LNCaP clone FGC (cell line): Measurements from ENCODE around the gene G6PC2.
"Not testable (repeated sequence)": the region's sequence is repeated elsewhere in the genome, so short reads cannot be mapped to it uniquely, and the experiment has no call there.

Experiments used
- DNase-seq: peaks from one replicate; pipeline ENCODE4 v3.0.0-alpha.2; 2011; ENCODE audit warnings: low read depth
- H3K4me3 ChIP-seq: 2 replicates; pipeline ENCODE4 v1.5.1; 2011; ENCODE audit warnings: mild to moderate bottlenecking, low read depth, low read length, control low read depth
- CTCF ChIP-seq: IDR thresholded peaks from 2 replicates; pipeline ENCODE4 v1.5.1; 2012; ENCODE audit warnings: mild to moderate bottlenecking; ENCODE audit not compliant: control insufficient read depth, insufficient read depth; ENCODE audit errors: extremely low read depth

The G6PC2 gene

GRCh38 chr2:168901003-168901402 lies at the start of gene G6PC2:
Gene G6PC2 (plus strand): TSS chr2:168901291. CDS start chr2:168901332, 41 bp downstream.
- DNase-seq, result no peak
- H3K4me3 ChIP-seq, result no peak within 1 kb of the TSS
- TF ChIP-seq CTCF, result no peak

DNA sequence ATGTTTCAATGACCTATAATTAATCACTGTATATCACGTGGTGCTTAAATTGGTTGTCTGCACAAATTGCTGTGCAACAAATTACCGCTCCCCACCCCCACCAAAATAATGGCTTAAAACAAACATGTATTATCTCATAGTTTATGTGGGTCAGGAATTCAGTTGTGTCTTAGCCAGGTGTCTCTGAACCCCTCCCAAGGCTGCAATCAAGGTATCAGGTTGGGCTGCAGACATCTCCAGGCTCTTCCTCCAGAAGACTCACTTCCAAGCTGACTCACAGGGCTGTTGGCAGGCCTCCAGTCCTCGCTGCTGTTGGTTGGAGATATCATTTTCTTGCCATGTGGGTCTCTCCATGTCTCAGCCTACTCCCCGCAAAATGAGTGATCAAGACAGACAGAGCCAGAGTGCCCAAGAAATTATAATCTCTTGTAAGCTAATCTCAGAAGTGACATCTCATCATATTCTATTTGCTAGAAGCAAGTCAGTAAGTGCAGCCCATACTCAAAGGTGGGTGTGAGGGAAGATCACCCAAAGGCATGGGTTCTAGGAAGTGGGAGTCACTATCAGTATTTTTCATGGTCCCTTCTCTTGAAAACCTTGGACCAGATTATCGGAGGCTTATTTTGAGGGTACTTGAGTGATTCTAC lies 49.3 kb upstream of the G6PC2 start:
- DNase-seq, result no peak
- no peak for TF ChIP-seq CTCF
- H3K4me3 ChIP-seq, result no peak overlapping the region

DNA sequence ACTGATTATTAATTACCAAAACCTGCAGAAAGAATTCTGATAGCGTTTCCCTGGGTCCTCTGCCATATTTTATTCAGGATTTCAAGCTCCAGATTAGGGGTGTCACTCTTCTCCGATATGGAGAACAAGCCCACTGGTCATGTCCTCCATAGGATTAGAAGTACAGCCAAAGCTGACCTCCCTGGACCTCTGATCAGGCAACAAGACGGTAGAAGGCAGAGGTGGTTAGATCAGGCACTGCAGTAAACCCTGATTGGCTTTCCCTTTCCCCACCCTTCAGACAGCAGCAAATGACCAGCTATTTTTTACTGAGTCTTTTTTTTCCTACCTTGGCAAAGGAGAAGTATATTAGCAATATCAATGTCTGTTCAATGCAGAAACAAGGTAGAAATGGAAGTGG lies 48.6 kb upstream of the G6PC2 start:
- DNase-seq, result no peak
- TF ChIP-seq CTCF, result no peak
- no peak overlapping the region for H3K4me3 ChIP-seq

DNA sequence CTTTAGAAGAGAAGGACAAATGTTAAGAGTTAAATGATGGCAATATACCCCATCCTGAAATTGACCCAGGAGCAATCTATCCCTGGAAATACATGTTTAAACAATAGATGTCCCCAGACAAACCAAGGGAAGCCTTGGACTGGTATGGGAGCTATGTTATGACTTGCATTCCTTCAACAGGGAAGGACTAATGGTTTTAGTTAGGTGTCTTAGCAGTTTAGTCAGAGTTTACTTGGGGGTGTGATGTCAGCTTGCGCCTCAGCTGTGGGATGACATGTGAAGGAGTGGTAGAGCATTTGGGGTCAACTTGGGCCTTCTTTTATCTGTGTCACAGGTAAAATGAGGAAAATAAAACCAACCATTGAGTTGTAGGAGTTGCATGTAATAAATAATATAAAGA lies 47.6 kb upstream of the G6PC2 start:
- DNase-seq, result no peak
- no peak for TF ChIP-seq CTCF
- no peak overlapping the region for H3K4me3 ChIP-seq

GRCh38 chr2:168854651-168855050 lies 46.4 kb upstream of the G6PC2 start:
- no peak overlapping the region for H3K4me3 ChIP-seq
- no peak for TF ChIP-seq CTCF
- DNase-seq, result no peak

GRCh38 chr2:168855601-168856000 lies 45.5 kb upstream of the G6PC2 start:
- no peak for DNase-seq
- TF ChIP-seq CTCF, result no peak
- no peak overlapping the region for H3K4me3 ChIP-seq

GRCh38 chr2:168858146-168858545 lies 42.9 kb upstream of the G6PC2 start:
- no peak for TF ChIP-seq CTCF
- DNase-seq, result no peak
- H3K4me3 ChIP-seq, result no peak overlapping the region

GRCh38 chr2:168867164-168867563 lies 33.9 kb upstream of the G6PC2 start:
- not testable (repeated sequence) for H3K4me3 ChIP-seq, DNase-seq

- not testable (repeated sequence) for H3K4me3 ChIP-seq, DNase-seq
Measured at GRCh38 chr2:168870369-168870768, 30.7 kb upstream of the G6PC2 start.

DNA sequence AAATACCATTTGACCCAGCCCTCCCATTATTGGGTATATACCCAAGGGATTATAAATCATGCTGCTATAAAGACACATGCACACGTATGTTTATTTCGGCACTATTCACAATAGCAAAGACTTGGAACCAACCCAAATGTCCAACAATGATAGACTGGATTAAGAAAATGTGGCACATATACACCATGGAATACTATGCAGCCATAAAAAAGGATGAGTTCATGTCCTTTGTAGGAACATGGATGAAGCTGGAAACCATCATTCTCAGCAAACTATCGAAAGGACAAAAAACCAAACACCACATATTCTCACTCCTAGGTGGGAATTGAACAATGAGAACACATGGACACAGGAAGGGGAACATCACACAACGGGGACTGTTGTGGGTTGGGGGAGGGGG lies 30.3 kb upstream of the G6PC2 start:
- H3K4me3 ChIP-seq, DNase-seq: not testable (repeated sequence)
